Smooth muscle cell (in vitro differentiated cells): ENCODE data around the gene ATG9B. TPM values are rescaled to one million over a fixed set of nuclear protein-coding genes. Genes with fewer than 3 reads are reported as not detected.

Experiments used
- DNase-seq: peaks from one replicate; lab custom pipeline; 2025; ENCODE audit not compliant: unreplicated experiment; lab: John Stamatoyannopoulos, UW
- H2AFZ ChIP-seq: fragments of 200-600 bp; sonication (generic); 2 replicates; pipeline ENCODE4 v1.6.0; 2016; ENCODE audit warnings: antibody characterized with exemption, low read depth, mild to moderate bottlenecking
- H3F3A ChIP-seq: fragments of 200-600 bp; sonication (generic); 2 replicates; pipeline ENCODE4 v1.6.0; 2017; ENCODE audit warnings: antibody characterized with exemption, low read depth
- H3K27ac ChIP-seq: fragments of 200-600 bp; sonication (generic); 2 replicates; pipeline ENCODE4 v1.5.1; 2016; ENCODE audit warnings: low read depth, mild to moderate bottlenecking
- H3K27me3 ChIP-seq: fragments of 200-600 bp; sonication (generic); 2 replicates; pipeline ENCODE4 v1.6.1; 2016; ENCODE audit warnings: low read depth, mild to moderate bottlenecking
- H3K36me3 ChIP-seq: fragments of 200-600 bp; sonication (generic); 2 replicates; pipeline ENCODE4 v1.5.1; 2016; ENCODE audit warnings: low read depth
- H3K4me1 ChIP-seq: fragments of 200-600 bp; sonication (generic); 2 replicates; pipeline ENCODE4 v1.5.1; 2016; ENCODE audit warnings: low read depth
- H3K4me2 ChIP-seq: fragments of 200-600 bp; sonication (generic); 2 replicates; pipeline ENCODE4 v1.6.0; 2016; ENCODE audit warnings: mild to moderate bottlenecking
- H3K4me3 ChIP-seq: fragments of 200-600 bp; sonication (generic); 2 replicates; pipeline ENCODE4 v1.5.1; 2016; ENCODE audit warnings: mild to moderate bottlenecking
- H3K79me2 ChIP-seq: fragments of 200-600 bp; sonication (generic); 2 replicates; pipeline ENCODE4 v1.6.0; 2016; ENCODE audit warnings: low read depth, mild to moderate bottlenecking
- H3K9ac ChIP-seq: fragments of 200-600 bp; sonication (generic); 2 replicates; pipeline ENCODE4 v1.6.0; 2016; ENCODE audit warnings: low read depth
- H3K9me3 ChIP-seq: fragments of 200-600 bp; sonication (generic); replicated peaks from 2 replicates; pipeline ENCODE4 v1.5.1; 2016; ENCODE audit warnings: low read depth
- H4K20me1 ChIP-seq: fragments of 200-600 bp; sonication (generic); 2 replicates; pipeline ENCODE4 v1.6.0; 2016; ENCODE audit warnings: low read depth
- CTCF ChIP-seq: fragments of 200-600 bp; sonication (generic); IDR thresholded peaks from 2 replicates; pipeline ENCODE4 v1.5.1; 2017; ENCODE audit warnings: borderline replicate concordance, mild to moderate bottlenecking, antibody characterized with exemption; ENCODE audit not compliant: insufficient read depth, poor library complexity, severe bottlenecking
- WGBS: methylation state at CpG from one replicate; pipeline ENCODE4 v1.1.7; 2016; ENCODE audit warnings: low lambda C conversion rate; 5-methylcytosine and 5-hydroxymethylcytosine counted together
- polyA plus RNA-seq: library from polyadenylated mRNA; unstranded; fragments of >200 nt; fragmentation: Nextera tagmentation; extraction: Ambion mirVana; gene quantifications from 2 replicates; pipeline ENCODE4 v1.2.1, GENCODE V29; 2016
- total RNA-seq: library from RNA; depleted of rRNA; stranded (reverse); fragments of >200 nt; gene quantifications from 2 replicates; pipeline ENCODE4 v1.2.3, GENCODE V29; 2014

ATG9B gene
- total and polyA plus RNA-seq, 2 experiments from 2014 or later, result 2.6 to 6.5 TPM

GRCh38 chr7:150977382-150978125 is 46.7 kb downstream of the ATG9B start:
- 17% methylated on average over 18 of the region's 62 CpGs for WGBS
- no peak for TF ChIP-seq CTCF
- Histone ChIP-seq H3K4me2 (peak overlapping the region; percentile 74), H3K36me3 (no peaks in the 10 kb centered on the region), H3K9me3 (no peaks in the 10 kb centered on the region), H3K27ac (no peak overlapping the region), H3K4me1 (peaks cover 32% of the 10 kb centered on the region), H3K4me3 (peak overlapping the region; percentile 36), H4K20me1 (no peaks in the 10 kb centered on the region), H3K27me3 (peaks cover 23% of the 10 kb centered on the region), H3K79me2 (no peaks in the 10 kb centered on the region), H2AFZ (no peak overlapping the region), H3K9ac (no peak overlapping the region), H3F3A (peaks cover 10% of the 10 kb centered on the region)
- DNase-seq, result no peak

GRCh38 chr7:150976529-150977381 is 47.5 kb downstream of the ATG9B start:
- no peaks in the 10 kb centered on the region for H4K20me1 ChIP-seq
- no peaks in the 10 kb centered on the region for H3K79me2 ChIP-seq
- no peak overlapping the region for H3K9ac ChIP-seq
- no peak for DNase-seq
- H2AFZ ChIP-seq, result no peak overlapping the region
- 38% methylated on average over 13 of the region's 13 CpGs for WGBS
- peak overlapping the region; percentile 36 for H3K4me3 ChIP-seq
- H3K4me2 ChIP-seq, result no peak overlapping the region
- peaks cover 10% of the 10 kb centered on the region for H3F3A ChIP-seq
- no peak overlapping the region for H3K27ac ChIP-seq
- H3K9me3 ChIP-seq, result no peaks in the 10 kb centered on the region
- no peak for TF ChIP-seq CTCF
- H3K27me3 ChIP-seq, result peaks cover 23% of the 10 kb centered on the region
- peaks cover 36% of the 10 kb centered on the region for H3K4me1 ChIP-seq
- H3K36me3 ChIP-seq, result no peaks in the 10 kb centered on the region

- TF ChIP-seq CTCF, result no peak
- Histone ChIP-seq H3K9me3 (no peaks in the 10 kb centered on the region), H3K27me3 (peaks cover 13% of the 10 kb centered on the region), H3F3A (peaks cover 10% of the 10 kb centered on the region), H3K4me1 (peaks cover 43% of the 10 kb centered on the region), H2AFZ (no peak overlapping the region), H3K4me3 (peak overlapping the region; percentile 48), H3K4me2 (peak overlapping the region; percentile 90), H3K36me3 (no peaks in the 10 kb centered on the region), H3K27ac (no peak overlapping the region), H3K9ac (no peak overlapping the region), H3K79me2 (no peaks in the 10 kb centered on the region), H4K20me1 (no peaks in the 10 kb centered on the region)
- 76% methylated on average over 9 of the region's 9 CpGs for WGBS
- DNase-seq, result no peak
Measured at GRCh38 chr7:150975536-150976319, 48.6 kb downstream of the ATG9B start.
